PC-9 (cell line): ENCODE results near the gene RNF151. TPM values are rescaled to one million over a fixed set of nuclear protein-coding genes. Genes with fewer than 3 reads are reported as not detected.
A peak's percentile ranks its signal among the peaks of the same experiment; 100 is the strongest.

ENCODE experiments used
- BruUV-seq: library from RNA; stranded (reverse); fragments of 400-500 nt; replicated peaks from 2 replicates; lab custom pipeline; 2021; lab: Mats Ljungman, UMichigan
- CTCF ChIA-PET: fragments of 300-600 bp; sonication (Branson Sonifier 250); formaldehyde crosslinking; loops from one replicate; lab custom pipeline; 2022; ENCODE audit warnings: antibody characterized with exemption; lab: Charles Lee
- POLR2A ChIA-PET: fragments of 300-600 bp; sonication (Branson Sonifier 250); formaldehyde crosslinking; loops from one replicate; lab custom pipeline; 2022; ENCODE audit warnings: antibody characterized with exemption; ENCODE audit not compliant: unreplicated experiment; lab: Charles Lee
- DNase-seq, 2 experiments: peaks; one replicate each; pipeline versions ENCODE4 v3.0.0 to v3.0.0-alpha.2; 2015 to 2022; ENCODE audit warnings: mixed read lengths in 1 of 2
- H2AFZ ChIP-seq: fragments of 200-600 bp; sonication (generic); 2 replicates; pipeline ENCODE4 v1.8.1; 2017; ENCODE audit warnings: antibody characterized with exemption
- H3F3A ChIP-seq: fragments of 200-600 bp; sonication (generic); 2 replicates; pipeline ENCODE4 v1.8.1; 2017; ENCODE audit warnings: antibody characterized with exemption, mild to moderate bottlenecking, low read depth; ENCODE audit not compliant: insufficient read depth
- H3K27ac ChIP-seq: fragments of 200-600 bp; sonication (generic); 2 replicates; pipeline ENCODE4 v1.6.1; 2016; ENCODE audit warnings: mixed run types
- H3K27me3 ChIP-seq: fragments of 200-600 bp; sonication (generic); 2 replicates; pipeline ENCODE4 v1.6.1; 2016; ENCODE audit warnings: low read depth, mixed run types; ENCODE audit not compliant: insufficient read depth
- H3K36me3 ChIP-seq: fragments of 200-600 bp; sonication (generic); 2 replicates; pipeline ENCODE4 v1.6.1; 2016; ENCODE audit warnings: low read depth, mixed run types
- H3K4me1 ChIP-seq: fragments of 200-600 bp; sonication (generic); replicated peaks from 2 replicates; pipeline ENCODE4 v1.6.1; 2016; ENCODE audit warnings: mixed run types; ENCODE audit not compliant: insufficient read depth
- H3K4me2 ChIP-seq: fragments of 200-600 bp; sonication (generic); 2 replicates; pipeline ENCODE4 v1.6.1; 2017; ENCODE audit warnings: mixed run types
- H3K4me3 ChIP-seq: fragments of 200-600 bp; sonication (generic); 2 replicates; pipeline ENCODE4 v1.6.1; 2016; ENCODE audit warnings: mixed run types
- H3K79me2 ChIP-seq: fragments of 200-600 bp; sonication (generic); 2 replicates; pipeline ENCODE4 v1.6.1; 2017; ENCODE audit warnings: low read depth, mixed run types
- H3K9me2 ChIP-seq: fragments of 200-600 bp; sonication (generic); 2 replicates; pipeline ENCODE4 v1.8.1; 2017; ENCODE audit warnings: mild to moderate bottlenecking; ENCODE audit not compliant: insufficient read depth
- H3K9me3 ChIP-seq: fragments of 200-600 bp; sonication (generic); 2 replicates; pipeline ENCODE4 v1.8.1; 2016; ENCODE audit warnings: low read depth; ENCODE audit not compliant: insufficient read depth
- H4K20me1 ChIP-seq: fragments of 200-600 bp; sonication (generic); 2 replicates; pipeline ENCODE4 v1.8.1; 2017; ENCODE audit not compliant: insufficient read depth
- EZH2 ChIP-seq: fragments of 200-600 bp; sonication (generic); IDR thresholded peaks from 2 replicates; pipeline ENCODE4 v1.8.0; 2017; ENCODE audit warnings: antibody characterized with exemption, low read depth
- intact Hi-C: fragments of 100-400 bp; cut with micrococcal nuclease; formaldehyde crosslinking; loops from one replicate; pipeline ENCODE4 v1.10.0; 2022; ENCODE audit not compliant: unreplicated experiment
- total RNA-seq: library from RNA; stranded (reverse); gene quantifications from 2 replicates; pipeline ENCODE4 v1.2.3, GENCODE V29; 2021
- TF ChIP-seq, protein P1 (sequence below): fragments of 200-600 bp; sonication (generic); conservative IDR thresholded peaks from 2 replicates; pipeline ENCODE4 v1.6.1; 2017; ENCODE audit warnings: mixed run types, antibody characterized with exemption, mild to moderate bottlenecking, moderate library complexity

The RNF151 gene
- total RNA-seq, 1 experiment from 2014 or later, result not detected

DNA sequence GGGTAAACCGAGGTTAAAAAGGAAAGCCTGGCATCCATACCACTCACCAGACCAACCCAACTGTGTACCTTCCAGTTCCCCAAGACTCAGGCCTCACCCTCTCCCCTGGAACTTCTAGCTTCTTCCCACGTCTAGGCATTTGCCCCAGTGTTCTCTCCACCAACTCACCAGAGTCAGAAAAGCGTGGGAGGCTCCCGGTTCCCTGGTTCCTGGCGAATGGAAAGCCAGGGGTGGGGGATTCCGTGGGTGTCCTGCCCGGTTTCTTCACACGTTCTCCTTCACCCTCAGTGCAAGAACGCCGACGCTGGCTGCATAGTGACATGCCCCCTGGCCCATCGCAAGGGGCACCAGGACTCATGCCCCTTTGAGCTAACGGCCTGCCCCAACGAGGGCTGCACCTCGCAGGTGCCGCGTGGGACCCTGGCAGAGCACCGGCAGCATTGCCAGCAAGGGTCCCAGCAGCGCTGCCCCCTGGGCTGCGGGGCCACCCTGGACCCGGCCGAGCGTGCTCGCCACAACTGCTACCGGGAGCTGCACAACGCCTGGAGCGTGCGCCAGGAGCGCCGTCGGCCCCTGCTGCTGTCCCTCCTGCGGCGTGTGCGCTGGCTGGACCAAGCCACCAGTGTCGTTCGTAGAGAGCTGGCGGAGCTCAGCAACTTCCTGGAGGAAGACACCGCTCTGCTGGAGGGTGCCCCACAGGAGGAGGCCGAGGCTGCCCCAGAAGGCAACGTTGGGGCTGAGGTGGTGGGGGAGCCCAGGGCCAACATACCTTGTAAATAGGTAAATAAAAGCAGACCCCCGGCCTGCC is 1.7 kb downstream of the RNF151 start:
- no TSS peak for BruUV-seq
- Histone ChIP-seq H4K20me1 (peaks cover 8% of the 10 kb centered on the region), H3K27ac (no peak overlapping the region), H3K4me2 (no peak overlapping the region), H3K4me3 (no peak overlapping the region), H2AFZ (no peak overlapping the region), H3K27me3 (no peaks in the 10 kb centered on the region), H3K9me2 (no peaks in the 10 kb centered on the region), H3K9me3 (no peaks in the 10 kb centered on the region), H3K36me3 (peaks cover 8% of the 10 kb centered on the region), H3K79me2 (peaks cover 60% of the 10 kb centered on the region), H3F3A (peaks cover 24% of the 10 kb centered on the region), H3K4me1 (peaks cover 18% of the 10 kb centered on the region)
- TF ChIP-seq EZH2, result no peak
- TF ChIP-seq, protein P1, sequence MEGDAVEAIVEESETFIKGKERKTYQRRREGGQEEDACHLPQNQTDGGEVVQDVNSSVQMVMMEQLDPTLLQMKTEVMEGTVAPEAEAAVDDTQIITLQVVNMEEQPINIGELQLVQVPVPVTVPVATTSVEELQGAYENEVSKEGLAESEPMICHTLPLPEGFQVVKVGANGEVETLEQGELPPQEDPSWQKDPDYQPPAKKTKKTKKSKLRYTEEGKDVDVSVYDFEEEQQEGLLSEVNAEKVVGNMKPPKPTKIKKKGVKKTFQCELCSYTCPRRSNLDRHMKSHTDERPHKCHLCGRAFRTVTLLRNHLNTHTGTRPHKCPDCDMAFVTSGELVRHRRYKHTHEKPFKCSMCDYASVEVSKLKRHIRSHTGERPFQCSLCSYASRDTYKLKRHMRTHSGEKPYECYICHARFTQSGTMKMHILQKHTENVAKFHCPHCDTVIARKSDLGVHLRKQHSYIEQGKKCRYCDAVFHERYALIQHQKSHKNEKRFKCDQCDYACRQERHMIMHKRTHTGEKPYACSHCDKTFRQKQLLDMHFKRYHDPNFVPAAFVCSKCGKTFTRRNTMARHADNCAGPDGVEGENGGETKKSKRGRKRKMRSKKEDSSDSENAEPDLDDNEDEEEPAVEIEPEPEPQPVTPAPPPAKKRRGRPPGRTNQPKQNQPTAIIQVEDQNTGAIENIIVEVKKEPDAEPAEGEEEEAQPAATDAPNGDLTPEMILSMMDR, result no peak
- ChIA-PET POLR2A (no interaction called here), CTCF (no interaction called here)
- DNase-seq, result no peak
- intact Hi-C loops, result no loop called here

DNA sequence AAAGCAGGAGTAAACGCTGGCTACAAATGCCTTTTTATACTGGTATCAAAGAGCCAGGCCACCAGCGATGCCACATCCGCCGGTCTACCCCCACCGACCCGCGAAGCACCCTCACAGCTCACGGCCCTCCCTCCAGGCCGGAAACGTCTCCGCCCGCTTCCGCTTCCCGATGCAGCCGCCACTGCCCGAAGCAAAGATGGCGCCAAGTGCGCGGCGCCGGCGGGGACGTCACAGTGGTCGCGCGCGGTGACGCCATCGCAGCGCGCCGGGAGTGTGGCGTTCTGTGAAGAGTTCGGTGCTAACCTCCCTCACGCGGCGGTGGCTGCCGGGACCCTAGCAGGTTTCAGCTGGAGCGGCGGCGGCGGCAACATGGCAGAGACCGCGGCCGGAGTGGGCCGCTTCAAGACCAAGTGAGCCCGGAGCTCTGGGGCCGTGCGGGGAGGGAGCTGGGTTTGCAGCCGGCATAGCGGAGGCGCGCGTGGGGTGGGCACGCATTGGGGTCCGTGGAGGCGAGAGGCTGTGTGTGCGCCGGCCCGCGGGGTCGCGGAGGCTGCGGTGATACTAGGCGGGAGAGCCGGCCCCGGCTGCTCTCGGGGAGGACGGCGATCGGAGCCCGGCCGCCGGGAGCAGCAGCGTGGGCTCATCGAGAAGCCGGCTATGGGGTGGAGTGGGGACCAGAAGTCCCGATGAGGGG is 5.3 kb downstream of the RNF151 start, which contains the start of gene TBL3:
TSS of gene TBL3 (plus strand) at position 258 of the 694 bp plus-strand sequence. CDS start at position 370, 112 bp downstream.
- intact Hi-C loops, result no loop called here
- no peaks in the 10 kb centered on the region for H3K9me3 ChIP-seq
- peak within 1 kb of the TSS; percentile 66 for H3K27ac ChIP-seq
- peaks cover 38% of the 10 kb centered on the region for H3K79me2 ChIP-seq
- TF ChIP-seq, protein P1, result no peak
- TF ChIP-seq EZH2, result no peak
- peak within 1 kb of the TSS; percentile 100 for H3K4me2 ChIP-seq
- H3K36me3 ChIP-seq, result no peaks in the 10 kb centered on the region; the same call in 1 of the 2 replicates
- BruUV-seq, result no TSS peak
- H3K27me3 ChIP-seq, result no peaks in the 10 kb centered on the region
- H3K9me2 ChIP-seq, result no peaks in the 10 kb centered on the region
- H2AFZ ChIP-seq, result peak within 1 kb of the TSS; percentile 89
- ChIA-PET CTCF (interaction anchor here (1.2 kb wide), 1 partner anchor 169 kb away, joined by 9 read pairs; no protein-coding TSS in a partner anchor), POLR2A (interaction anchor here (0.6 to 0.9 kb wide), 4 partner anchors 12 to 70 kb away, joined by 3 to 8 read pairs (median 3); no protein-coding TSS in a partner anchor)
- peaks cover 16% of the 10 kb centered on the region for H3K4me1 ChIP-seq
- peak; percentile 86 to 98 for DNase-seq
- H3F3A ChIP-seq, result peaks cover 18% of the 10 kb centered on the region; the same call in 1 of the 2 replicates
- H3K4me3 ChIP-seq, result peak within 1 kb of the TSS; percentile 75
- peaks cover 7% of the 10 kb centered on the region; the same call in 1 of the 2 replicates for H4K20me1 ChIP-seq

DNA sequence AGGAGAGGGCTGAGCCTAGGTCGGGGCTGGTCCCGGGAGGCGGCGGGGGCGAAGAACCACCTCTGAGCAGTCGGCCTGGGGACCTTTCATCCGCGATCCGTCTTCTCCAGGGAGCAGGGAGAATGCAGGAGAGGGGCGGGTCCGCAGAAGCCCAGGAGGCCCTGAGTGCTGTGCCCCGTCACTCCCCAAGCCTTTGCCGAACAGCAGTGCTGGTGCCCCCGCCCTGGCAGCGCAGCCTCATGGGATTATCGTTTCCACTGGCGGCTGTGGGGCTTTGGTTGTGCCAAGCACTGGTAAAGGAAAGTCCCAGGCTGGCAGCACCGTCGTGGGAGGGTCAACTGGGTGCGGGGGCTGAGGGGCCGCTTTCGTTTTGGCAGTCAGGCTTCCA is 5.8 kb downstream of the RNF151 start:
- Histone ChIP-seq H3K9me3 (no peaks in the 10 kb centered on the region), H3K4me3 (peak overlapping the region; percentile 75), H3K4me1 (peaks cover 16% of the 10 kb centered on the region), H3K4me2 (peak overlapping the region; percentile 100), H3K9me2 (no peaks in the 10 kb centered on the region), H3K36me3 (peaks cover 3% of the 10 kb centered on the region; the same call in 1 of the 2 replicates), H3K27me3 (no peaks in the 10 kb centered on the region), H4K20me1 (peaks cover 7% of the 10 kb centered on the region; the same call in 1 of the 2 replicates), H2AFZ (peak overlapping the region; percentile 89), H3K27ac (0 out of 2 replicates have a peak overlapping the region, but pooled peaks have one; percentile 36), H3F3A (peaks cover 20% of the 10 kb centered on the region; the same call in 1 of the 2 replicates), H3K79me2 (peaks cover 38% of the 10 kb centered on the region)
- CTCF ChIA-PET, result no interaction called here
- no peak for DNase-seq
- no peak for TF ChIP-seq EZH2
- TF ChIP-seq, protein P1, result no peak
- POLR2A ChIA-PET, result no interaction called here
- BruUV-seq, result no TSS peak
- intact Hi-C loops, result no loop called here
